Measurements from ENCODE around the gene TRIP4.
A peak's percentile ranks its signal among the peaks of the same experiment; 100 is the strongest.
"Not testable (repeated sequence)": the region's sequence is repeated elsewhere in the genome, so short reads cannot be mapped to it uniquely, and the experiment has no call there.

Gene TRIP4

GRCh38 chr15:64381000-64381751 lies 6.5 kb upstream of the TRIP4 start, which contains the start of gene PCLAF:
TSS of gene PCLAF (minus strand) at chr15:64381441. CDS start at chr15:64381371, 70 bp downstream.
- DNase-seq (ENCODE audit: low read depth in 2 of 2) = peak; percentile 85 to 95

GRCh38 chr15:64383760-64384159 lies 3.9 kb upstream of the TRIP4 start:
- DNase-seq (ENCODE audit: low read depth in 2 of 2) = no peak

GRCh38 chr15:64386291-64386690 lies 1.3 kb upstream of the TRIP4 start:
- no peak for DNase-seq (ENCODE audit: low read depth in 2 of 2)

- no peak for DNase-seq (ENCODE audit: low read depth in 2 of 2)
Measured at GRCh38 chr15:64389036-64389435, 1.4 kb downstream of the TRIP4 start.

- not testable (repeated sequence) for DNase-seq (ENCODE audit: low read depth in 2 of 2)
Measured at GRCh38 chr15:64392471-64392870, 4.8 kb downstream of the TRIP4 start.

GRCh38 chr15:64396789-64397188 lies 9.2 kb downstream of the TRIP4 start:
- no peak for DNase-seq (ENCODE audit: low read depth in 2 of 2)

GRCh38 chr15:64398575-64398974 lies 10.9 kb downstream of the TRIP4 start:
- DNase-seq (ENCODE audit: low read depth in 2 of 2) = no peak

- DNase-seq (ENCODE audit: low read depth in 2 of 2) = no peak
Measured at GRCh38 chr15:64400583-64400982, 12.9 kb downstream of the TRIP4 start.

GRCh38 chr15:64412216-64412615 lies 24.6 kb downstream of the TRIP4 start:
- DNase-seq (ENCODE audit: low read depth in 2 of 2) = no peak

- DNase-seq (ENCODE audit: low read depth in 2 of 2) = no peak
Measured at GRCh38 chr15:64422697-64423096, 35.1 kb downstream of the TRIP4 start.

GRCh38 chr15:64423970-64424369 lies 36.3 kb downstream of the TRIP4 start:
- DNase-seq (ENCODE audit: low read depth in 2 of 2) = no peak

GRCh38 chr15:64425221-64425620 lies 37.6 kb downstream of the TRIP4 start:
- no peak for DNase-seq (ENCODE audit: low read depth in 2 of 2)

GRCh38 chr15:64426845-64427465 lies 39.3 kb downstream of the TRIP4 start:
- DNase-seq (ENCODE audit: low read depth in 2 of 2) = no peak

- DNase-seq (ENCODE audit: low read depth in 2 of 2) = no peak
Measured at GRCh38 chr15:64429448-64429847, 41.8 kb downstream of the TRIP4 start.

- no peak for DNase-seq (ENCODE audit: low read depth in 2 of 2)
Measured at GRCh38 chr15:64430000-64430735, 42.5 kb downstream of the TRIP4 start.

GRCh38 chr15:64437982-64438381 lies 50.3 kb downstream of the TRIP4 start:
- DNase-seq (ENCODE audit: low read depth in 2 of 2) = no peak

- DNase-seq (ENCODE audit: low read depth in 2 of 2) = no peak
Measured at GRCh38 chr15:64438653-64439447, 51.2 kb downstream of the TRIP4 start.

- DNase-seq (ENCODE audit: low read depth in 2 of 2) = no peak
Measured at GRCh38 chr15:64441852-64442251, 54.2 kb downstream of the TRIP4 start.

GRCh38 chr15:64443016-64443415 lies 55.4 kb downstream of the TRIP4 start:
- DNase-seq (ENCODE audit: low read depth in 2 of 2) = no peak

GRCh38 chr15:64443747-64444621 lies 56.3 kb downstream of the TRIP4 start:
- DNase-seq (ENCODE audit: low read depth in 2 of 2) = no peak

GRCh38 chr15:64444836-64445235 lies 57.2 kb downstream of the TRIP4 start:
- DNase-seq (ENCODE audit: low read depth in 2 of 2) = no peak
